Muscle of leg (tissue), 11 donors: Measurements from ENCODE around the gene SIRPG. TPM values are rescaled to one million over a fixed set of nuclear protein-coding genes. Genes with fewer than 3 reads are reported as not detected.

ENCODE experiments used
- DNase-seq: peaks from one replicate; pipeline ENCODE4 v3.0.0; 2013
- H3K27ac ChIP-seq: one replicate; pipeline ENCODE4 v1.5.1; 2013; ENCODE audit warnings: mild to moderate bottlenecking, low read length, control low read depth
- H3K27me3 ChIP-seq: one replicate; pipeline ENCODE4 v1.6.1; 2013; ENCODE audit warnings: low read length; ENCODE audit not compliant: control insufficient read depth, insufficient read depth
- H3K36me3 ChIP-seq: one replicate; pipeline ENCODE4 v1.6.1; 2013; ENCODE audit warnings: low read length; ENCODE audit not compliant: control insufficient read depth, insufficient read depth
- H3K4me1 ChIP-seq: one replicate; pipeline ENCODE4 v1.6.1; 2013; ENCODE audit warnings: low read length; ENCODE audit not compliant: control insufficient read depth, insufficient read depth
- H3K4me3 ChIP-seq: one replicate; pipeline ENCODE4 v1.5.1; 2013; ENCODE audit warnings: low read length, control low read depth
- H3K9me3 ChIP-seq: replicated peaks from 2 replicates; pipeline ENCODE4 v1.6.1; 2013; ENCODE audit warnings: low read depth, low read length; ENCODE audit not compliant: control insufficient read depth
- WGBS: methylation state at CpG from one replicate; pipeline ENCODE4 v1.1.5; 2013; ENCODE audit warnings: missing lambda C conversion rate; ENCODE audit not compliant: insufficient coverage; 5-methylcytosine and 5-hydroxymethylcytosine counted together
- polyA plus RNA-seq, 8 donors: library from polyadenylated mRNA; unstranded; fragments of 120-200 nt; gene quantifications; one replicate each; pipeline versions ENCODE4 v1.2.1 to v1.2.3, GENCODE V29; 2013; ENCODE audit warnings: inconsistent platforms in 1 of 8, low replicate concordance in 1 of 8; ENCODE audit not compliant: insufficient read length in 8 of 8, insufficient read depth in 1 of 8
- total RNA-seq: library from RNA; stranded (reverse); fragments of 120-200 nt; gene quantifications from one replicate; pipeline ENCODE4 v1.2.4, GENCODE V29; 2013

SIRPG gene
- total and polyA plus RNA-seq, 9 donors: not detected

DNA sequence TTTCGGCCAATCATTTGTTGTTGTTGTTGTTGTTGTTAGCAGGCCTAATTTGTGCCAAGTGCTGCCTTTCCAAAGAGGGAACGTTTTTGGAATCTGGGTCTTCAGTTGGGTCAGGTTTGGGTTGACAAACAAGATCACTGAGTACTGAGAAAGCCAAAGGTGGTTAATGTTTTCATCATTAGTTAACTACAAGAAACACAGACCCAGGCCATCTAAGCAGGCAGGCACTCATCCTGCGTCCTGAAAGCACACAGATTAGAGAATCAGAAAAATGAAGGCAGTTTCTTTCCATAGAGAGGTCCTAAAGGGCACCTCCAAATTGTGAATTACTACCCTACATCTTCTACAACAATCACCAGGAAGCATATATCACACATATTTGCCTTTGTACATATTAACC, 15.1 kb upstream of the SIRPG start:
- no peaks in the 10 kb centered on the region for H3K27me3 ChIP-seq
- WGBS: no CpG with 5 or more reads among the region's 3 CpGs
- no peak overlapping the region for H3K27ac ChIP-seq
- H3K36me3 ChIP-seq: no peaks in the 10 kb centered on the region
- H3K4me1 ChIP-seq: no peaks in the 10 kb centered on the region
- H3K4me3 ChIP-seq: no peak overlapping the region
- no peaks in the 10 kb centered on the region for H3K9me3 ChIP-seq
- no peak for DNase-seq

DNA sequence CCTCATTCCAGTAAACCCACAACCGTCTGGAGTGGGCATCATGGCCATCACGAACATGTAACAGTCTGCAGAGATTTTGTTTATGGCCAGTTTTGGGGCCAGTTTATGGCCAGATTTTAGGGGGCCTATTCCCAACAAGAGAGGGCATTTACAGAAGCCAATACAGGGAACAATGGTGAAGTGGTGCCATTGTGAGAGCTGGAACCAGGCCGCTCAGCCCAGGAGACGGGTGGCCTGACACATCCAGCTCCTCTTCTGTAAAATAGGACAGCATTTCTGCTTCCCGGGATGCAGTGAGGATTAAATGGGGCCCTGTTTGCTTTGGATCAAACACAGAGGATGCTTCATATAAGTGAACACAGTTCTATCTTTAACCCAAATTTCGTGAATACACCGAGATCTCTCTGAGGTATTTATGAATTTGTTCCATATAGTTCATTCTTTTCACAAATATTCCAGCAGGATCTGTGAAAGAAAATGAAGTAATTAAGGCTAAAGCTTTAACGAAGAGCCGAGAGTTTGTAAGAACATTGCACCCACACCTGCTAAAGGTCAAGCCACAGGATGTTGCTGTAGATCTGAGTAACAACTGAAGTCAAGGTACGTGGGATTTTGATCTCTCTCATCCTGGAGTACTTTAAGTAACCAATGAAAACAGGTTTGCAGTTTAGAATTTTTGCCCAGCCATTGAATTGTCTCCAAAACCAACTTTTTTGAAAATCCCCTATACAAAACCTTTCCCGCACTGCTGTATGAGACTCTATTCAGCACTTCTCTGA, 14.5 kb upstream of the SIRPG start:
- Histone ChIP-seq H3K27ac (no peak overlapping the region), H3K4me1 (no peaks in the 10 kb centered on the region), H3K9me3 (no peaks in the 10 kb centered on the region), H3K27me3 (no peaks in the 10 kb centered on the region), H3K36me3 (no peaks in the 10 kb centered on the region), H3K4me3 (no peak overlapping the region)
- 100% methylated on average over 2 of the region's 11 CpGs for WGBS
- DNase-seq: no peak

DNA sequence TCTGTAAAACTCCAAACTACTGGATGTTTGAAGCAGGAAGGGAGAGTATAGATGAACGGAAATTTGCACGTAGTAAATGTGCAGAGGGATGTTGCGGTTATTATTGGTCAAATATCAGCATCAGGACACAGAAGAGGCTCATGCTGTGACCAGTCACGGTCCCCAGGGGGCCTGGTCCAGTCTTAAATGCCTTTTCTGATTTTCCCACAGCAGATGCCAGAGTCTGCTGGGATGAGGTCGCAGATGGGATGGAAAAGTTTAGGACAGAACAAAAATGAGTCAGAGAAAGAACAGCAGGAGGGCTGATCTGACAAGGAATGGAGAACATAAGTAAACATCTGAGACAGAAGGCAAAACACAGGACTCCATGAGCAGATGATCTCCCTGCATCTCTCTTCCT, 11.7 kb upstream of the SIRPG start:
- DNase-seq: peak; percentile 12
- Histone ChIP-seq H3K27ac (no peak overlapping the region), H3K36me3 (no peaks in the 10 kb centered on the region), H3K4me3 (no peak overlapping the region), H3K4me1 (no peaks in the 10 kb centered on the region), H3K9me3 (no peaks in the 10 kb centered on the region), H3K27me3 (no peaks in the 10 kb centered on the region)
- 76% methylated on average over 4 of the region's 5 CpGs for WGBS

DNA sequence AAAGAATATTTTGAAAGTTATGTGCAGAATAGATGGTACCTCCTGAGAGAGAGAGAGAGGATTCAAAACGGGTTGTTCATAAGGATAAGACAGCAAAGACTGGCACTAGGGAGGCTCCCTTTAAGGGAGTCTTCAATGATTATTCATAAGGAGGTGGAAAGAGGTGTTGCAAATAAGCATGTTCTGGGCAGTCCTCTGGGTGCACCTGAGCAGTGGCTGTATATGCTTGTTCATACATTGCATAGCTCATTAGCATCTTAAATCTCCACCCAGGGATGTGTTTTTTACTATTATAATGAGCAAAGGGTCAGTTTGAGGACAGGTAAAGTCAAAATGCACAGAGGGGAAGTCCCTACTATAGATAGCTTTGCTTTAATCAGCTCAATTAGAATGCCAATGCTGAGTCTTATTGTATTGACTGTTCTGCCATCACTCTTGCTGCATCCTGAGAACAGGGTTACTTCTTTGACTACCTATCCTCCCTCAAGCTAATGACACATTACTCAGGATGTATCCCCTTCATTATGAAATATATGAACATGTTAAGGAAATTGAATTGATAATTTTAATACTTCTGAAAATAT, 10.0 kb upstream of the SIRPG start:
- no peak for DNase-seq
- Histone ChIP-seq H3K27me3 (no peaks in the 10 kb centered on the region), H3K36me3 (no peaks in the 10 kb centered on the region), H3K9me3 (no peaks in the 10 kb centered on the region), H3K4me1 (no peaks in the 10 kb centered on the region), H3K4me3 (no peak overlapping the region), H3K27ac (no peak overlapping the region)
- 38% methylated on average over 1 of the region's 1 CpG for WGBS

DNA sequence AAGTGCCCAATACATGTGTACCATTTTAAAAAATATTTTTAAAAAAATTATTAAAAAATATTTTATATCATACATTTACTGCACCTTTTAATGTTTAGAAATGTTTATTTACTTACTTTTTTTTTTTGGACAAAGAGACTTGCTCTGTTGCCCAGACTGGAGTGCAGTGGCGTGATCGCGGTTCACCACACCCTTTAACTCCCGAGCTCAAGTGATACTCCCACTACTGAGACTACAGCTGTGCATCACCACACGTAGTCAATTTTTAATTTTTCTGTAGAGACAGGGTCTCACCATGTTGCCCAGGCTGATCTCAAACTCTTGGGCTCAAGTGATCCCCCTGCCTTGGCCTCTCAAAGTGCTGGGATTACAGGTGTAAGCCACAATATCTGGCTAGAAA, 9.2 kb upstream of the SIRPG start:
- 65% methylated on average over 4 of the region's 5 CpGs for WGBS
- Histone ChIP-seq H3K27ac (no peak overlapping the region), H3K4me1 (no peaks in the 10 kb centered on the region), H3K27me3 (no peaks in the 10 kb centered on the region), H3K4me3 (no peak overlapping the region), H3K9me3 (no peaks in the 10 kb centered on the region), H3K36me3 (no peaks in the 10 kb centered on the region)
- no peak for DNase-seq

DNA sequence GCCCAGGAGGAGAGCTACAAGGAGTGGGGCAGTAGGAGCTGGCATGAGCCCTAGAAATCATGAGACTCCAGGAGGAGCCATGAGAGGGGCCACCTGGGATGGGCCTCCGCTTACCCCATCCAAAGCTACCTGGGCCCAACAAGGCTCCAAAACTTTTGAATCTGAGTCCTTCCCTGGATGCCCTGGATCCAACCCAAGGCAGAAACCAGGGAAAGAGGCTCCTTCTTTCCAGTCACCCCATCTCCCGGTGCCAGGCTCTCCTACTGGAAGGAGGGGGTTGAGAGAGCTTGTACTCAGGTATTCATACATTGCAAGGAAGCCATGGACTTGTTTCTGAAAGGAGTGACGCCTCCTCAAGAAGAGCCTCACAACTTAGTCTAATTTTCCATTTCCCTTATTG, 7.8 kb upstream of the SIRPG start:
- no CpG with 5 or more reads among the region's 3 CpGs for WGBS

DNA sequence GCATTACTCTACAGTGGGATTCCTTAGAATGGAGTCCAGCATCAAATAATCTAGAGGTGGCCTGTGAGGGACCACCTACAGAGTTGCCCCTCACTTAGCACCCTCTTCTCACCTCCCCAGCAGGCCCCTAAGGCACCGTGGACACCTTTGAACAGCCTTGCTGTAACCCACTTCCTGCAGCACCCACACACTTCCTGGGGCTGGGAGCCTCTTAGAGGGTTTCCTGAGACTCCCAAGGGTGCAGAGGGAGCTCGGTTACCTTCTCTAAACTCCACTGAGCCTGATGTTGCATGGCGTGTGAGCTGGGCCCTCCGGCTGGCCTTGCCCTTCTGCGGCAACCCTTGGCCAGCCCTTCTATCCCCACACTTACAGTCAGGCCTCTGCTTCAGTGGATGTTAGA, 7.3 kb upstream of the SIRPG start:
- WGBS: 66% methylated on average over 2 of the region's 5 CpGs
- Histone ChIP-seq H3K4me1 (no peaks in the 10 kb centered on the region), H3K27me3 (no peaks in the 10 kb centered on the region), H3K4me3 (no peak overlapping the region), H3K36me3 (no peaks in the 10 kb centered on the region), H3K27ac (no peak overlapping the region), H3K9me3 (no peaks in the 10 kb centered on the region)
- no peak for DNase-seq

More for the DNA sequence above, 7.8 kb upstream of the SIRPG start:
- Histone ChIP-seq H3K9me3 (no peaks in the 10 kb centered on the region), H3K36me3 (no peaks in the 10 kb centered on the region), H3K27ac (no peak overlapping the region), H3K27me3 (no peaks in the 10 kb centered on the region), H3K4me3 (no peak overlapping the region), H3K4me1 (no peaks in the 10 kb centered on the region)
- no peak for DNase-seq

DNA sequence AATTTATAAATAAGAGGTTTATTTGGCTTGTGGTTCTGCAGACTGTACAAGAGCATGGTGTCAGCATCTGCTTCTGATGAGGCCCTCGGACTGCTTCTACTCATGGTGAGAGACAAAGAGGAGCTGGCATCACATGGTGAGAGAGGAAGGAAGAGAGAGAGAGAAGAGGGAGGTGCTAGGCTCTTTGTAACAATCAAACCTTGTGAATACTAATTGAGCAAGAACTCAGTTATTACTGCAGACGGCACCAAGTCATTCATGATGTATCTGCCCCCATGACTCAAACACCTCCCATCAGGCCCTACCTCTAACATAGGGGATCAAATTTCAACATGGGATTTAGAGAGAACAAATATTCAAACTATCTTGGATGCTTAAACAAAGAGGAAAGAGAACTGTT, 6.3 kb upstream of the SIRPG start:
- Histone ChIP-seq H3K27ac (no peak overlapping the region), H3K4me3 (no peak overlapping the region), H3K27me3 (no peaks in the 10 kb centered on the region), H3K36me3 (no peaks in the 10 kb centered on the region), H3K4me1 (no peaks in the 10 kb centered on the region), H3K9me3 (no peaks in the 10 kb centered on the region)
- 100% methylated on average over 1 of the region's 2 CpGs for WGBS
- DNase-seq: no peak

DNA sequence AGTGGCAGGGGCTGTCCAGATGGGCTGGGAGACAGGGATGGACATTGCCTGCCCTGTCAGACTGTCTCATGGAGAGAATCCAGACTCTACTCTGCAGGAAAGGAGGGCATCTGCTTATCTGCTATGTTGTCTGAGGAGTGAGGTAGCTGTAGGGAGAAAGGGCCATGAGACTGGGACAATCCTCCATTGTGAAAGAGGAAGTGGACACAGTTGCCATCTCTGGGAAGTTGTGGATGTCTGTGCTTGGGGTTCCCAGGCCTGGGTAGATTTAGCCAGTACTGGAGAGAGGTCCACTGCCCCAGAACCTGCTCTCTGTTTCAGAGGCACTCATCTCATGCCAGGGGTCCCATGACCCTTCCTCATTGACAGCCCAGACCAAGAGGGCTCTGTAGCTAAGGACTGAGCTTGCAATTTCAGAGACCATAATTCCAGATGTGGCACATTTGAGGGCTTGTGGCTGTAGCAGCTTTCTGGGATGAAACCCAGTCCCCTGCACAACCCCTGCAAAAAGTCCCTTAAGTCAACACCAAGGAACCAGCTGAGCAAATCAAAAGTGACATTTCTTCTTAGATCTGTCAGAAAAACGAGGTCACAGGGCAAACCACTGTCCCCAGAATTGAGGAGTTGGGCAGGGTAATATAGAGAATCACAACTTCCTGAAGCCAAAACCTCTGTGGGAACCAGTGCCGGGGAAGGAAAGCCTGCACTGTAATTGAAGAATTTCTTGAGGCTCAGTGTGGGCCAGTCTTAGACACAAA, 4.1 kb upstream of the SIRPG start:
- no peak overlapping the region for H3K27ac ChIP-seq
- H3K4me3 ChIP-seq: no peak overlapping the region
- DNase-seq: peak; percentile 3
- no peaks in the 10 kb centered on the region for H3K9me3 ChIP-seq
- WGBS: no CpG with 5 or more reads among the region's 2 CpGs
- H3K36me3 ChIP-seq: no peaks in the 10 kb centered on the region
- peaks cover 3% of the 10 kb centered on the region for H3K27me3 ChIP-seq
- no peaks in the 10 kb centered on the region for H3K4me1 ChIP-seq

DNA sequence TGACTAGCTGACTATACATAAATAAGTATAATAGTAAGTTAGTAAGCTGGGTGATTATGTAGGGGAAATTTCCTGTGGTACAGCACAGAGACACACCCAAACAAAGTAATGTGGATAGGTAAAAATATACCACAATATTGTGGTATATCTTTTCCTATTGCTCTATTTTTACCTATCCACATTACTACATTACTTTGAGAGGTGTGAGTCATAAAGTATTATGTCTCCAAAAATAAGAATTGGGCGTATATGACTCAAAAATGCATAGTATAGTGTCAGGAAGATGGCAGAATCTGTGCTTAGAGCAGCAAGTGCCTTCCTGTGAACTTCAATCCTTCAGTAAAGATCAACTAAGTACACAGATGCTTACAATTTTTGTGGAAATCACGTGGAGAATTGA, 2.7 kb upstream of the SIRPG start:
- no peak for DNase-seq
- no CpG with 5 or more reads among the region's 2 CpGs for WGBS
- H3K4me1 ChIP-seq: no peaks in the 10 kb centered on the region
- H3K27me3 ChIP-seq: peaks cover 3% of the 10 kb centered on the region
- no peaks in the 10 kb centered on the region for H3K36me3 ChIP-seq
- no peak overlapping the region for H3K27ac ChIP-seq
- H3K4me3 ChIP-seq: no peak overlapping the region
- no peaks in the 10 kb centered on the region for H3K9me3 ChIP-seq
